ENCODE data around the gene SLC19A2.

The SLC19A2 gene

GRCh38 chr1:169414952-169415351, 70.8 kb downstream of the SLC19A2 start:
- Histone ChIP-seq H3K9me3 (ENCODE audit: severe bottlenecking) (no peaks in the 10 kb centered on the region), H3K4me1 (ENCODE audit: insufficient read depth, poor library complexity, severe bottlenecking) (no peaks in the 10 kb centered on the region), H3K27me3 (ENCODE audit: insufficient read depth, poor library complexity, severe bottlenecking) (no peaks in the 10 kb centered on the region), H3K36me3 (ENCODE audit: low read depth) (no peaks in the 10 kb centered on the region), H3K4me3 (ENCODE audit: severe bottlenecking) (no peak overlapping the region), H3K27ac (ENCODE audit: poor library complexity, severe bottlenecking) (no peak overlapping the region)
- no peak for DNase-seq (ENCODE audit: low spot score)
- ATAC-seq (ENCODE audit: low read depth), result no peak
- TF ChIP-seq CTCF (IDR thresholded peaks at IDR 0.05; ENCODE audit: poor library complexity, severe bottlenecking), result no peak

Data from RWPE2 (cell line).